Stimulated activated naive CD8-positive, alpha-beta T cell treated with anti-CD3 and anti-CD28 coated beads, Interleukin-15, Interleukin-2, amounts not matched to agents 100 ng/mL and 50 ng/mL, for 24 hours (primary cell): ENCODE data around the gene TMEM272.
A peak's percentile ranks its signal among the peaks of the same experiment; 100 is the strongest.

Experiments
- H3K27ac Mint-ChIP-seq: one replicate; pipeline ENCODE4 v1.8.0; 2021; ENCODE audit warnings: mild to moderate bottlenecking, mixed read lengths
- H3K27me3 Mint-ChIP-seq: one replicate; pipeline ENCODE4 v1.8.0; 2021; ENCODE audit warnings: mixed read lengths
- H3K36me3 Mint-ChIP-seq: one replicate; pipeline ENCODE4 v1.8.0; 2021; ENCODE audit warnings: low read depth, mixed read lengths
- H3K4me1 Mint-ChIP-seq: one replicate; pipeline ENCODE4 v1.8.0; 2021; ENCODE audit warnings: low read depth, mixed read lengths
- H3K4me3 Mint-ChIP-seq: one replicate; pipeline ENCODE4 v1.8.0; 2021; ENCODE audit warnings: mild to moderate bottlenecking, mixed read lengths
- H3K9me3 Mint-ChIP-seq: one replicate; pipeline ENCODE4 v1.8.0; 2021; ENCODE audit warnings: mixed read lengths

TMEM272 gene

GRCh38 chr13:51865838-51866237 lies 20.9 kb upstream of the TMEM272 start:
- no peak overlapping the region for H3K27ac Mint-ChIP-seq
- no peak overlapping the region for H3K4me3 Mint-ChIP-seq
- H3K36me3 Mint-ChIP-seq = no peaks in the 10 kb centered on the region
- H3K4me1 Mint-ChIP-seq = peaks cover 23% of the 10 kb centered on the region
- no peaks in the 10 kb centered on the region for H3K9me3 Mint-ChIP-seq
- peaks cover 12% of the 10 kb centered on the region for H3K27me3 Mint-ChIP-seq

GRCh38 chr13:51862957-51863356 lies 18.0 kb upstream of the TMEM272 start:
- H3K36me3 Mint-ChIP-seq = no peaks in the 10 kb centered on the region
- H3K9me3 Mint-ChIP-seq = no peaks in the 10 kb centered on the region
- peaks cover 8% of the 10 kb centered on the region for H3K27me3 Mint-ChIP-seq
- peaks cover 23% of the 10 kb centered on the region for H3K4me1 Mint-ChIP-seq
- no peak overlapping the region for H3K4me3 Mint-ChIP-seq
- H3K27ac Mint-ChIP-seq = no peak overlapping the region

GRCh38 chr13:51861723-51862300 lies 16.8 kb upstream of the TMEM272 start, which contains the start of gene CCDC70:
CCDC70 (plus strand) TSS chr13:51861969; CDS start chr13:51865412, 3,443 bp downstream.
- no peaks in the 10 kb centered on the region for H3K9me3 Mint-ChIP-seq
- H3K4me3 Mint-ChIP-seq = no peak within 1 kb of the TSS
- H3K36me3 Mint-ChIP-seq = no peaks in the 10 kb centered on the region
- peak within 1 kb of the TSS; percentile 33 for H3K27ac Mint-ChIP-seq
- H3K4me1 Mint-ChIP-seq = peaks cover 23% of the 10 kb centered on the region
- H3K27me3 Mint-ChIP-seq = peaks cover 8% of the 10 kb centered on the region

GRCh38 chr13:51858433-51859247 lies 13.7 kb upstream of the TMEM272 start:
- Mint-ChIP-seq H3K27me3 (peaks cover 3% of the 10 kb centered on the region), H3K4me1 (peaks cover 23% of the 10 kb centered on the region), H3K9me3 (no peaks in the 10 kb centered on the region), H3K27ac (no peak overlapping the region), H3K4me3 (no peak overlapping the region), H3K36me3 (no peaks in the 10 kb centered on the region)

GRCh38 chr13:51856998-51857397 lies 12.0 kb upstream of the TMEM272 start:
- Mint-ChIP-seq H3K27ac (no peak overlapping the region), H3K4me1 (peaks cover 12% of the 10 kb centered on the region), H3K36me3 (no peaks in the 10 kb centered on the region), H3K27me3 (peaks cover 3% of the 10 kb centered on the region), H3K9me3 (no peaks in the 10 kb centered on the region), H3K4me3 (no peak overlapping the region)

GRCh38 chr13:51856027-51856736 lies 11.2 kb upstream of the TMEM272 start:
- H3K4me3 Mint-ChIP-seq = no peak overlapping the region
- peaks cover 4% of the 10 kb centered on the region for H3K4me1 Mint-ChIP-seq

GRCh38 chr13:51849145-51850101 lies 4.4 kb upstream of the TMEM272 start:
- peaks cover 17% of the 10 kb centered on the region for H3K4me1 Mint-ChIP-seq
- no peaks in the 10 kb centered on the region for H3K9me3 Mint-ChIP-seq
- H3K27me3 Mint-ChIP-seq = peaks cover 15% of the 10 kb centered on the region
- no peak overlapping the region for H3K27ac Mint-ChIP-seq
- no peaks in the 10 kb centered on the region for H3K36me3 Mint-ChIP-seq
- no peak overlapping the region for H3K4me3 Mint-ChIP-seq

More at GRCh38 chr13:51856027-51856736, 11.2 kb upstream of the TMEM272 start:
- Mint-ChIP-seq H3K27ac (no peak overlapping the region), H3K9me3 (no peaks in the 10 kb centered on the region), H3K36me3 (no peaks in the 10 kb centered on the region), H3K27me3 (peaks cover 5% of the 10 kb centered on the region)

GRCh38 chr13:51848674-51849073 lies 3.7 kb upstream of the TMEM272 start:
- H3K4me3 Mint-ChIP-seq = no peak overlapping the region
- H3K9me3 Mint-ChIP-seq = no peaks in the 10 kb centered on the region
- H3K4me1 Mint-ChIP-seq = peaks cover 18% of the 10 kb centered on the region

GRCh38 chr13:51846756-51847155 lies 1.8 kb upstream of the TMEM272 start:
- Mint-ChIP-seq H3K27me3 (peaks cover 13% of the 10 kb centered on the region), H3K4me3 (no peak overlapping the region), H3K36me3 (no peaks in the 10 kb centered on the region), H3K4me1 (peaks cover 18% of the 10 kb centered on the region), H3K27ac (no peak overlapping the region), H3K9me3 (no peaks in the 10 kb centered on the region)

More at GRCh38 chr13:51848674-51849073, 3.7 kb upstream of the TMEM272 start:
- Mint-ChIP-seq H3K36me3 (no peaks in the 10 kb centered on the region), H3K27ac (no peak overlapping the region), H3K27me3 (peaks cover 13% of the 10 kb centered on the region)

- H3K36me3 Mint-ChIP-seq = no peaks in the 10 kb centered on the region
- H3K4me3 Mint-ChIP-seq = no peak overlapping the region
Measured at GRCh38 chr13:51845574-51846318, 769 bp upstream of the TMEM272 start.

GRCh38 chr13:51843529-51843928 lies 1.4 kb downstream of the TMEM272 start:
- no peak overlapping the region for H3K4me3 Mint-ChIP-seq
- peaks cover 17% of the 10 kb centered on the region for H3K4me1 Mint-ChIP-seq
- peaks cover 9% of the 10 kb centered on the region for H3K27me3 Mint-ChIP-seq
- H3K27ac Mint-ChIP-seq = no peak overlapping the region
- no peaks in the 10 kb centered on the region for H3K36me3 Mint-ChIP-seq
- no peaks in the 10 kb centered on the region for H3K9me3 Mint-ChIP-seq

More at GRCh38 chr13:51845574-51846318, 769 bp upstream of the TMEM272 start:
- Mint-ChIP-seq H3K27ac (no peak overlapping the region), H3K4me1 (peaks cover 18% of the 10 kb centered on the region), H3K9me3 (no peaks in the 10 kb centered on the region), H3K27me3 (peaks cover 9% of the 10 kb centered on the region)

GRCh38 chr13:51841732-51842131 lies 3.2 kb downstream of the TMEM272 start:
- no peaks in the 10 kb centered on the region for H3K9me3 Mint-ChIP-seq
- no peaks in the 10 kb centered on the region for H3K36me3 Mint-ChIP-seq
- no peak overlapping the region for H3K4me3 Mint-ChIP-seq
- H3K27me3 Mint-ChIP-seq = peaks cover 9% of the 10 kb centered on the region
- H3K27ac Mint-ChIP-seq = no peak overlapping the region
- H3K4me1 Mint-ChIP-seq = peaks cover 35% of the 10 kb centered on the region

- Mint-ChIP-seq H3K27ac (no peak overlapping the region), H3K4me3 (no peak overlapping the region), H3K4me1 (peaks cover 38% of the 10 kb centered on the region), H3K27me3 (peaks cover 9% of the 10 kb centered on the region), H3K9me3 (no peaks in the 10 kb centered on the region), H3K36me3 (no peaks in the 10 kb centered on the region)
Measured at GRCh38 chr13:51840917-51841316, 4.1 kb downstream of the TMEM272 start.
